ENCODE data around the gene JARID2.

- TF ChIP-seq EZH2 (IDR thresholded peaks at IDR 0.05; ENCODE audit: borderline replicate concordance, low read length) (no peak), CTCF (conservative IDR thresholded peaks at IDR 0.05 in 1 of 2, IDR thresholded peaks at IDR 0.05 in 1 of 2; ENCODE audit: extremely low read depth in 1 of 2, insufficient read depth in 1 of 2, low read depth in 1 of 2, low read length in 2 of 2) (no peak)
These were observed 256.1 kb downstream of the JARID2 start for GRCh38 chr6:15501826-15502445.

Measured in mammary epithelial cell (primary cell).